ENCODE data around the gene GDF2.

The GDF2 gene

DNA sequence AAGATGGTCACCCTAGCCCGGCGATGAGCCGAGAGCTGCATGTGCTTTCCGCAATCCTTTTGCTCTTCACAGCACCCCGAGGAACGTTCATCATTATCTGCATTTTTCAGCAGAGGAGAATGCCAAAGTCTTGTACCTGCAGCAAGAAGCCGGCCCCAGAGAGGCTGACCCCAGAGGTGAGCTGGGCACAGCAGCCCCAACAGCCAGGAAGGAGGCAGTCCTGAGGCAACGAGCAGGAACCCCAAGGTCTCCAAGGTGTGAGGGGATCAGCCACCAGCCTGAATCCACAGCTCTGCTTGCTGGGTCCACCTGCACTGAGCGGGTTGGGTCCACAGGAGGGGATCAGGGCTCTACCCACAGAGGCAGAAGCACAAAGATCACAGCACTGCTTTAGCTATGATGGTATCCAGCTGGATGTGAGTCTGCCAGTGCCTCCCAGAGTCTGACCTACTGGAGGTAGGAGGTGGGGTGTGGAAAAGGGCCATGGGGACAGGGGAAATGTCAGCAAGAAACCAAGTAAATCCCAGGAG, 39.1 kb upstream of the GDF2 start:
- Histone ChIP-seq H3K4me1 (ENCODE audit: control insufficient read depth, insufficient read depth, low read length, poor library complexity, severe bottlenecking) (peaks cover 15% of the 10 kb centered on the region), H3K27me3 (replicated peaks; ENCODE audit: control insufficient read depth, insufficient read depth, low read length, poor library complexity, severe bottlenecking) (no peaks in the 10 kb centered on the region), H3K27ac (ENCODE audit: insufficient read depth, low read length, poor library complexity, severe bottlenecking) (no peak overlapping the region), H3K36me3 (ENCODE audit: control insufficient read depth, insufficient read depth, low read length) (no peaks in the 10 kb centered on the region), H3K9me3 (ENCODE audit: control insufficient read depth, low read length) (no peaks in the 10 kb centered on the region), H3K4me3 (ENCODE audit: insufficient read depth, low read depth, low read length, poor library complexity, severe bottlenecking) (no peak overlapping the region)
- DNase-seq: no peak

DNA sequence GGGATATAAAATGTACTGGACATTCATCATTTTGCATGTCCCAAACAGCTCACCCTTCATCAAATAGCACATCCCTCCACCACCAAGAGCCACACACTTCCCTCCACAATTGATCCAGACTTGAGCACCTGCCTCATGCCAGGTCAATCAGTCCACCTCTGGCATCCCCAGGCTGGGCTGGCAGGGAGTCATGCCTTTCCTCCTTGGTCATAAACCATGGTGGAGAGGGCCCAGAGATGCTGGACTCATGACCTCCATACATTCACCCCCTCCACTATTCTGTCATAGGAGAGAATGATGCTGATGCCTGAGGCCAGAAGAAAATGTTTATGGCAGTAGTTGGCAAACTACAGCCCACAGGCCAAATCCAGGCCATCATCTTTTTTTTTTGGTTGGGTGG, 38.4 kb upstream of the GDF2 start:
- no peaks in the 10 kb centered on the region for H3K36me3 ChIP-seq (ENCODE audit: control insufficient read depth, insufficient read depth, low read length)

DNA sequence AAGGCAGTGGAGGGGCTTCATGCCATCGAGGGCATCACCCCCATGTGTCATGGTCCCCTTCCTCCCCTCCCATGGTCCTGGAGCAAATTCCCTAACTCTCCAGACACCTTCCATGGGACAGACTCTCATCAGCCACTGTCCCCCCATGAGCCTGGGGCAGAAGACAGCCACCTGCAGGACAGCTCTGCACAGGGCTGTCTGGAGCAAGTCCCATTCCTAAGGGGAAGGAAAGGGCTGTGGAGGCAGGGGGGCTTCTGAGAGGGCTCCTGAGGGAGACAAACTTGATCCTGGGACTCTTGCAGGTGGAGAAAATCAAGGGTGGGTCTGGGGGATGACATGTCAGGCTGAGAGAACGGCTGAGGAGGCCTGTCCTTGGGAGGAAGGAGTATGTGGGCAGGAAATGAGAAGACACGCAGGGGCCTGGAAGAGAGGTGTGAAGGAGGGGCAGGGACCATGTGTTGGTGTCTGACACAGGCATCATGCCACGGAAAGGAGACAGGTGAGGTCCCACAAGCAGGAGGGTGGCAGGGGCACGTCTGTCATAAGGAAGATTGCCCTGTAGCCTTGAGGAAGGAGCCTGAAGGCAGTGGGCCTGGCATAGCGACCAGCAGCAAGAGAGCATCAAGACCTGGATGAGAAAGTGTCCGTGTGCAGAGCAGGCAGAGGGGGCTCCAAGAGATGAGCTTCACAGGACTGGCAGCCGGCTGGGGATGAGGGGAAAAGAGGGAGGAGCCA, 36.7 kb upstream of the GDF2 start:
- H3K4me3 ChIP-seq (ENCODE audit: insufficient read depth, low read depth, low read length, poor library complexity, severe bottlenecking): no peak overlapping the region
- peaks cover 15% of the 10 kb centered on the region for H3K4me1 ChIP-seq (ENCODE audit: control insufficient read depth, insufficient read depth, low read length, poor library complexity, severe bottlenecking)
- H3K9me3 ChIP-seq (ENCODE audit: control insufficient read depth, low read length): no peaks in the 10 kb centered on the region
- H3K27ac ChIP-seq (ENCODE audit: insufficient read depth, low read length, poor library complexity, severe bottlenecking): no peak overlapping the region
- no peaks in the 10 kb centered on the region for H3K27me3 ChIP-seq (replicated peaks; ENCODE audit: control insufficient read depth, insufficient read depth, low read length, poor library complexity, severe bottlenecking)
- no peak for DNase-seq
- no peaks in the 10 kb centered on the region for H3K36me3 ChIP-seq (ENCODE audit: control insufficient read depth, insufficient read depth, low read length)

More for the DNA sequence above, 38.4 kb upstream of the GDF2 start:
- no peaks in the 10 kb centered on the region for H3K27me3 ChIP-seq (replicated peaks; ENCODE audit: control insufficient read depth, insufficient read depth, low read length, poor library complexity, severe bottlenecking)
- H3K4me3 ChIP-seq (ENCODE audit: insufficient read depth, low read depth, low read length, poor library complexity, severe bottlenecking): no peak overlapping the region
- peaks cover 15% of the 10 kb centered on the region for H3K4me1 ChIP-seq (ENCODE audit: control insufficient read depth, insufficient read depth, low read length, poor library complexity, severe bottlenecking)
- H3K9me3 ChIP-seq (ENCODE audit: control insufficient read depth, low read length): no peaks in the 10 kb centered on the region
- no peak overlapping the region for H3K27ac ChIP-seq (ENCODE audit: insufficient read depth, low read length, poor library complexity, severe bottlenecking)
- no peak for DNase-seq

DNA sequence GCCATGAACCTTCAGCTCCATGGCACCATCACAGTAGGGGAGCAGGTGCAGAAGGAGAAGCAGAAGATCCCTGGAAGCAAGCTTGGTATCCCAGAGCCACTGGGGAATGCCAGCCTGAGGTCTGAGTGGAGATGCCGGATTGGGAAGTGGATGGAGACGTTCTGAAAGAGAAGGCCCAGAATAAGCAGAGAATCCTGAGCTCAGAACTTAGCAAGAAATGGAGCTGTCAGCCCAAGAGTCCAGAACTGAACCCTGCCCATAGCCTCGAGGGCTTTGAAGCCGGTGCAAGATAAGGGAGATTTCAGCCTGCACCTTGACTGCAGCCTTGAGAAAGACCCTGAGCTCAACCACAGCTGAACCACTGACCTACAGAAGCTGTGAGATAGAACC, 36.1 kb upstream of the GDF2 start:
- no peaks in the 10 kb centered on the region for H3K27me3 ChIP-seq (replicated peaks; ENCODE audit: control insufficient read depth, insufficient read depth, low read length, poor library complexity, severe bottlenecking)
- DNase-seq: no peak
- no peaks in the 10 kb centered on the region for H3K36me3 ChIP-seq (ENCODE audit: control insufficient read depth, insufficient read depth, low read length)
- no peak overlapping the region for H3K27ac ChIP-seq (ENCODE audit: insufficient read depth, low read length, poor library complexity, severe bottlenecking)
- H3K9me3 ChIP-seq (ENCODE audit: control insufficient read depth, low read length): no peaks in the 10 kb centered on the region
- no peak overlapping the region for H3K4me3 ChIP-seq (ENCODE audit: insufficient read depth, low read depth, low read length, poor library complexity, severe bottlenecking)
- H3K4me1 ChIP-seq (ENCODE audit: control insufficient read depth, insufficient read depth, low read length, poor library complexity, severe bottlenecking): peaks cover 15% of the 10 kb centered on the region

DNA sequence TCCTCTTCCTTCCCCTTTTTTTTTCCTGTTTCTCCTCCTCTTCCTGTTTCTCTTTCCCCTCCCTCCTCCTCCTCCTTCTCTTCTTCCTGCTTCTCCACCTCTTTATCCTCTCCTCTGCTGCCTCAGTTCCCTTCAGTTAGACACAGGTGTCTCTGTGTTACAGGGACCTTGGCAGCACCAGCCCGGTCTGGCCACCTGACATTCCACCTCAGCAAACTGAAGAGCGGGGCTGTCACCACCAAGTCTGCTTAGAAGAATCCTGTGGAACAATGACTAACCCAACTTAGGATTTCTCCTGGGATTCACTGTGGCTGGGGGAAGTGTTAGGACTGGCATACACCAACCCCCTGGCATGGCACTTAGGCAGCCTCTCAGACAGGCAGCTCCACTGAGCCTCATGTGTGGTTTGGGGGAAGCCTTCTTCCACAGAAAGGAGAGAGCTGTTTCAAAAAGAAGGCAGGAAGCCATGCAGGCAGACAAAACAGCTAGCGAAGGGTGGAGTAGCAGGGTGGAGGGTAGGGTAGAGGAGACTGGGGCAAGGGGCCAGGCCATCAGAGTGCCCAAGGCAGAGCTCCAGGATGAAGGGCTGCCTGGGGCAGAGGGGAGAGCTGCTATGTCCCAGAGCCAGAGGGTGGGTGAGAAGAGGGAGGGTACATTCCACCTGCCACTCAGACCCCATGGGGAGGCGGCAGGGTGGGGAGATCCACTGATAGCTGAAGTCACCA, 35.5 kb upstream of the GDF2 start:
- Histone ChIP-seq H3K9me3 (ENCODE audit: control insufficient read depth, low read length) (no peaks in the 10 kb centered on the region), H3K27me3 (replicated peaks; ENCODE audit: control insufficient read depth, insufficient read depth, low read length, poor library complexity, severe bottlenecking) (no peaks in the 10 kb centered on the region), H3K36me3 (ENCODE audit: control insufficient read depth, insufficient read depth, low read length) (no peaks in the 10 kb centered on the region), H3K4me1 (ENCODE audit: control insufficient read depth, insufficient read depth, low read length, poor library complexity, severe bottlenecking) (peaks cover 15% of the 10 kb centered on the region), H3K4me3 (ENCODE audit: insufficient read depth, low read depth, low read length, poor library complexity, severe bottlenecking) (no peak overlapping the region), H3K27ac (ENCODE audit: insufficient read depth, low read length, poor library complexity, severe bottlenecking) (no peak overlapping the region)
- no peak for DNase-seq

GRCh38 chr10:47287365-47287802, 34.9 kb upstream of the GDF2 start:
- no peaks in the 10 kb centered on the region for H3K36me3 ChIP-seq (ENCODE audit: control insufficient read depth, insufficient read depth, low read length)
- DNase-seq: no peak

GRCh38 chr10:47287805-47288204, 34.4 kb upstream of the GDF2 start:
- DNase-seq: no peak
- Histone ChIP-seq H3K27me3 (replicated peaks; ENCODE audit: control insufficient read depth, insufficient read depth, low read length, poor library complexity, severe bottlenecking) (no peaks in the 10 kb centered on the region), H3K4me3 (ENCODE audit: insufficient read depth, low read depth, low read length, poor library complexity, severe bottlenecking) (no peak overlapping the region), H3K36me3 (ENCODE audit: control insufficient read depth, insufficient read depth, low read length) (no peaks in the 10 kb centered on the region), H3K27ac (ENCODE audit: insufficient read depth, low read length, poor library complexity, severe bottlenecking) (no peak overlapping the region), H3K9me3 (ENCODE audit: control insufficient read depth, low read length) (no peaks in the 10 kb centered on the region), H3K4me1 (ENCODE audit: control insufficient read depth, insufficient read depth, low read length, poor library complexity, severe bottlenecking) (peaks cover 15% of the 10 kb centered on the region)

More at GRCh38 chr10:47287365-47287802, 34.9 kb upstream of the GDF2 start:
- H3K9me3 ChIP-seq (ENCODE audit: control insufficient read depth, low read length): no peaks in the 10 kb centered on the region
- no peaks in the 10 kb centered on the region for H3K27me3 ChIP-seq (replicated peaks; ENCODE audit: control insufficient read depth, insufficient read depth, low read length, poor library complexity, severe bottlenecking)
- H3K4me1 ChIP-seq (ENCODE audit: control insufficient read depth, insufficient read depth, low read length, poor library complexity, severe bottlenecking): peaks cover 15% of the 10 kb centered on the region
- H3K27ac ChIP-seq (ENCODE audit: insufficient read depth, low read length, poor library complexity, severe bottlenecking): no peak overlapping the region
- H3K4me3 ChIP-seq (ENCODE audit: insufficient read depth, low read depth, low read length, poor library complexity, severe bottlenecking): no peak overlapping the region

- Histone ChIP-seq H3K4me3 (ENCODE audit: insufficient read depth, low read depth, low read length, poor library complexity, severe bottlenecking) (no peak overlapping the region), H3K27me3 (replicated peaks; ENCODE audit: control insufficient read depth, insufficient read depth, low read length, poor library complexity, severe bottlenecking) (no peaks in the 10 kb centered on the region), H3K36me3 (ENCODE audit: control insufficient read depth, insufficient read depth, low read length) (no peaks in the 10 kb centered on the region), H3K9me3 (ENCODE audit: control insufficient read depth, low read length) (no peaks in the 10 kb centered on the region), H3K27ac (ENCODE audit: insufficient read depth, low read length, poor library complexity, severe bottlenecking) (no peak overlapping the region), H3K4me1 (ENCODE audit: control insufficient read depth, insufficient read depth, low read length, poor library complexity, severe bottlenecking) (peaks cover 15% of the 10 kb centered on the region)
- DNase-seq: no peak
These were observed 34.0 kb upstream of the GDF2 start for GRCh38 chr10:47288236-47288635.

DNA sequence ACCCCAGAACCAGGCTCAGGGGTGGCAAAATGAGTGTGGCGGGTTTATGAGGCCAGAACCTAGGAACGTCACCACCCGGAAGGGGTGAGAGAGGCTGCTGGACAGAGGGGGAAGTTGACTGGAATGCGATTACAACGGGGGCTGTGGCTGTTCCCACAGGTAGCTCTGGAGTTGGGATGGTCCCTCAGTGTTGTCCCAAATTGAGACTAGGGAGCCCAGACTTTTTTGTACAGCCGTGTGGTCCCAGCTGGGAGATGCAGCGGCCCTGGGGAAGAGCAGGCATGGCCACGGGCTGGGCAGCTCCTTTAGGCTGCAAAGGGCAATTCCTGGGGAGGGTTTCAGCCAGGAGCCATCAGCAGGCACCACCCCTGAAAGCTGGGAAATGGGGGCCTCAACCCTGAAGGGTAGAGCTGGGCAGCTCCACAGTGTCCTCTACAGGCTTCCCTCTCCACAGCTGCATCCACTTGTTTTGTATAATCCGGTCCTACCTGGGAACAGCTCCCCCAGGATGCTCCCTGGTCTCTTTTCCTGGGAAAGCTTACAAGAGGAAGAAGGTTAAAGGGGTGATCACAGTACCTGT, 33.2 kb upstream of the GDF2 start:
- peaks cover 15% of the 10 kb centered on the region for H3K4me1 ChIP-seq (ENCODE audit: control insufficient read depth, insufficient read depth, low read length, poor library complexity, severe bottlenecking)
- no peaks in the 10 kb centered on the region for H3K27me3 ChIP-seq (replicated peaks; ENCODE audit: control insufficient read depth, insufficient read depth, low read length, poor library complexity, severe bottlenecking)
- no peaks in the 10 kb centered on the region for H3K9me3 ChIP-seq (ENCODE audit: control insufficient read depth, low read length)
- H3K36me3 ChIP-seq (ENCODE audit: control insufficient read depth, insufficient read depth, low read length): no peaks in the 10 kb centered on the region
- no peak overlapping the region for H3K4me3 ChIP-seq (ENCODE audit: insufficient read depth, low read depth, low read length, poor library complexity, severe bottlenecking)
- DNase-seq: no peak
- H3K27ac ChIP-seq (ENCODE audit: insufficient read depth, low read length, poor library complexity, severe bottlenecking): no peak overlapping the region

DNA sequence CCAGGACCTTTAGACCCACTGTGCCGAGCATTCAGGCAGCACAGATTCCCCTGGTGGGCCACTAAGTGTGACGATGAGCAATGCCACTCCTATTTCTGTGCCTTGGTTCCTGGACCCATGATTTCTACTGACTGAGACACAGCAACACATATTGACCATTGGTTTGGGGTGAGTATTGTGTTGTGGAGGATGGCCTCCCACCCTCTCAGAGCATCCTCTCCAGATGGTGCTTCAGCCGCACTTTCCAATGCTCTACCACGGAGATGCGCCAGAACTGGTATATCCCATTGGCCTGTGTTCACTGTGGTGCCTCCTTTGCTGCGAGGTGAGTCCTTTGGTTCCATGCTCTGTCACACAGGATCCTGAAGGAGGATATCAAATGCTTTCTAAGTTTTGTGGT, 32.3 kb upstream of the GDF2 start:
- Histone ChIP-seq H3K4me3 (ENCODE audit: insufficient read depth, low read depth, low read length, poor library complexity, severe bottlenecking) (no peak overlapping the region), H3K4me1 (ENCODE audit: control insufficient read depth, insufficient read depth, low read length, poor library complexity, severe bottlenecking) (peaks cover 15% of the 10 kb centered on the region), H3K9me3 (ENCODE audit: control insufficient read depth, low read length) (no peaks in the 10 kb centered on the region), H3K27me3 (replicated peaks; ENCODE audit: control insufficient read depth, insufficient read depth, low read length, poor library complexity, severe bottlenecking) (no peaks in the 10 kb centered on the region), H3K27ac (ENCODE audit: insufficient read depth, low read length, poor library complexity, severe bottlenecking) (no peak overlapping the region), H3K36me3 (ENCODE audit: control insufficient read depth, insufficient read depth, low read length) (no peaks in the 10 kb centered on the region)
- no peak for DNase-seq
